NCI-H1436 treated with DMSO at 0.1 percent for 48 hours (cell line): Measurements from ENCODE around the gene UBE4B.

Source experiments
- DNase-seq: peaks from one replicate; lab custom pipeline; 2025; lab: John Stamatoyannopoulos, UW

Gene UBE4B

GRCh38 chr1:10117132-10117531 is 84.4 kb downstream of the UBE4B start:
- no peak for DNase-seq

- no peak for DNase-seq
Observed at GRCh38 chr1:10117865-10118264, 85.1 kb downstream of the UBE4B start.

GRCh38 chr1:10121688-10122087 is 88.9 kb downstream of the UBE4B start:
- DNase-seq, result no peak

- DNase-seq, result no peak
Observed at GRCh38 chr1:10122926-10123325, 90.2 kb downstream of the UBE4B start.

GRCh38 chr1:10128101-10128765 is 95.5 kb downstream of the UBE4B start:
- no peak for DNase-seq

GRCh38 chr1:10132316-10132715 is 99.6 kb downstream of the UBE4B start:
- no peak for DNase-seq

- DNase-seq, result no peak
Observed at GRCh38 chr1:10132852-10133251, 100.1 kb downstream of the UBE4B start.

- no peak for DNase-seq
Observed at GRCh38 chr1:10140981-10141380, 108.2 kb downstream of the UBE4B start.

- no peak for DNase-seq
Observed at GRCh38 chr1:10143961-10144485, 111.3 kb downstream of the UBE4B start.

- DNase-seq, result no peak
Observed at GRCh38 chr1:10146391-10146790, 113.6 kb downstream of the UBE4B start.

- no peak for DNase-seq
Observed at GRCh38 chr1:10149231-10149630, 116.5 kb downstream of the UBE4B start.

- DNase-seq, result no peak
Observed at GRCh38 chr1:10152709-10153284, 120.0 kb downstream of the UBE4B start.

- DNase-seq, result no peak
Observed at GRCh38 chr1:10155087-10155712, 122.4 kb downstream of the UBE4B start.

- no peak for DNase-seq
Observed at GRCh38 chr1:10160173-10160572, 127.4 kb downstream of the UBE4B start.

- DNase-seq, result no peak
Observed at GRCh38 chr1:10160907-10161490, 128.2 kb downstream of the UBE4B start.

- DNase-seq, result no peak
Observed at GRCh38 chr1:10161541-10162290, 129.0 kb downstream of the UBE4B start.

GRCh38 chr1:10168912-10169514 is 136.3 kb downstream of the UBE4B start:
- no peak for DNase-seq

- DNase-seq, result no peak
Observed at GRCh38 chr1:10170239-10170574, 137.4 kb downstream of the UBE4B start.

- no peak for DNase-seq
Observed at GRCh38 chr1:10171105-10171767, 138.5 kb downstream of the UBE4B start.

GRCh38 chr1:10171995-10172669 is 139.4 kb downstream of the UBE4B start:
- no peak for DNase-seq

- DNase-seq, result no peak
Observed at GRCh38 chr1:10173582-10173981, 140.8 kb downstream of the UBE4B start.
